Activated CD8-positive, alpha-beta T cell treated with anti-CD3 and anti-CD28 coated beads for 36 hours (primary cell): Measurements from ENCODE around the gene ESYT1. TPM values are rescaled to one million over a fixed set of nuclear protein-coding genes. Genes with fewer than 3 reads are reported as not detected.

Experiments used
- ATAC-seq: fragments of 200-7000 bp; cut with Tn5 transposase; one replicate; pipeline ENCODE4 v1.10.0; 2021; ENCODE audit warnings: mild to moderate bottlenecking, moderate library complexity
- CTCF ChIA-PET: fragments of 350-600 bp; sonication (Branson Sonifier 250); formaldehyde crosslinking; loops from one replicate; lab custom pipeline; 2021; ENCODE audit warnings: antibody characterized with exemption; lab: Charles Lee
- POLR2A ChIA-PET: fragments of 350-600 bp; sonication (Branson Sonifier 250); formaldehyde crosslinking; loops from one replicate; lab custom pipeline; 2021; ENCODE audit warnings: antibody characterized with exemption; lab: Charles Lee
- DNase-seq: peaks from one replicate; pipeline ENCODE4 v3.0.0-alpha.2; 2020
- H3K27ac Mint-ChIP-seq: one replicate; pipeline ENCODE4 v1.8.0; 2021; ENCODE audit warnings: mild to moderate bottlenecking, mixed read lengths
- H3K27me3 Mint-ChIP-seq: one replicate; pipeline ENCODE4 v1.8.0; 2021; ENCODE audit warnings: mixed read lengths
- H3K36me3 Mint-ChIP-seq: one replicate; pipeline ENCODE4 v1.8.0; 2021; ENCODE audit warnings: low read depth, mixed read lengths
- H3K4me1 Mint-ChIP-seq: one replicate; pipeline ENCODE4 v1.8.0; 2021; ENCODE audit warnings: low read depth, mixed read lengths
- H3K4me3 Mint-ChIP-seq: one replicate; pipeline ENCODE4 v1.8.0; 2021; ENCODE audit warnings: mild to moderate bottlenecking, moderate library complexity, mixed read lengths
- H3K9me3 Mint-ChIP-seq: one replicate; pipeline ENCODE4 v1.8.0; 2021; ENCODE audit warnings: mixed read lengths
- CTCF ChIP-seq: fragments of 200-600 bp; IDR thresholded peaks from one replicate; pipeline ENCODE4 v1.8.0; 2022; ENCODE audit warnings: antibody characterized with exemption, mild to moderate bottlenecking
- intact Hi-C: fragments of 100-400 bp; cut with micrococcal nuclease; formaldehyde crosslinking; loops from one replicate; pipeline ENCODE4 v1.10.0; 2022
- total RNA-seq, 2 experiments: library from RNA; stranded (reverse); gene quantifications; one replicate each; pipeline ENCODE4 v1.2.3, GENCODE V29; 2021

ESYT1 gene
- total RNA-seq, 2 experiments from 2014 or later, result 154 to 160 TPM

GRCh38 chr12:56160894-56161689 is 33.0 kb downstream of the ESYT1 start:
- Mint-ChIP-seq H3K27ac (peak overlapping the region; percentile 98), H3K27me3 (no peaks in the 10 kb centered on the region), H3K9me3 (no peaks in the 10 kb centered on the region), H3K4me3 (peak overlapping the region; percentile 95), H3K4me1 (peaks cover 22% of the 10 kb centered on the region), H3K36me3 (peaks cover 61% of the 10 kb centered on the region)
- POLR2A ChIA-PET, result interaction anchor here (0.6 to 5.7 kb wide), 20 partner anchors 10 to 155 kb away, joined by 3 to 51 read pairs (median 7); partner anchors contain the start of genes CNPY2, ESYT1, MYL6B and PA2G4
- no peak for ATAC-seq
- no peak for DNase-seq
- TF ChIP-seq CTCF, result no peak
- intact Hi-C loops, result no loop called here
- CTCF ChIA-PET, result interaction anchor here (0.8 to 3.9 kb wide), 7 partner anchors 26 to 423 kb away, joined by 4 to 25 read pairs (median 6); partner anchors contain the start of genes ESYT1, SMARCC2 and ZC3H10

- H3K36me3 Mint-ChIP-seq, result peaks cover 61% of the 10 kb centered on the region
- peak overlapping the region; percentile 98 for H3K27ac Mint-ChIP-seq
- ChIA-PET POLR2A (interaction anchor here (0.6 to 5.7 kb wide), 20 partner anchors 9 to 154 kb away, joined by 3 to 51 read pairs (median 6); partner anchors contain the start of genes CNPY2, ESYT1, MYL6B and PA2G4), CTCF (interaction anchor here (0.9 to 3.9 kb wide), 6 partner anchors 25 to 44 kb away, joined by 5 to 25 read pairs (median 6); partner anchors contain the start of genes ESYT1, SMARCC2 and ZC3H10)
- H3K4me3 Mint-ChIP-seq, result peak overlapping the region; percentile 95
- no peaks in the 10 kb centered on the region for H3K27me3 Mint-ChIP-seq
- no peaks in the 10 kb centered on the region for H3K9me3 Mint-ChIP-seq
- DNase-seq (no peak), ATAC-seq (no peak)
- no peak for TF ChIP-seq CTCF
- intact Hi-C loops, result no loop called here
- peaks cover 22% of the 10 kb centered on the region for H3K4me1 Mint-ChIP-seq
Measured at GRCh38 chr12:56161690-56162351, 33.8 kb downstream of the ESYT1 start.

GRCh38 chr12:56162468-56163290 is 34.6 kb downstream of the ESYT1 start:
- ChIA-PET POLR2A (interaction anchor here (0.7 to 5.7 kb wide), 17 partner anchors 8 to 59 kb away, joined by 3 to 51 read pairs (median 7); partner anchors contain the start of genes ESYT1, PA2G4 and ZC3H10), CTCF (interaction anchor here (1.4 to 3.9 kb wide), 2 partner anchors 26 to 35 kb away, joined by 5 to 25 read pairs; partner anchors contain the start of genes ESYT1 and SMARCC2)
- no peaks in the 10 kb centered on the region for H3K27me3 Mint-ChIP-seq
- peaks cover 18% of the 10 kb centered on the region for H3K4me1 Mint-ChIP-seq
- no peak for ATAC-seq
- peaks cover 64% of the 10 kb centered on the region for H3K36me3 Mint-ChIP-seq
- TF ChIP-seq CTCF, result no peak
- intact Hi-C loops, result no loop called here
- H3K4me3 Mint-ChIP-seq, result no peak overlapping the region
- DNase-seq, result no peak
- H3K9me3 Mint-ChIP-seq, result no peaks in the 10 kb centered on the region
- peak overlapping the region; percentile 9 for H3K27ac Mint-ChIP-seq

- H3K36me3 Mint-ChIP-seq, result peaks cover 62% of the 10 kb centered on the region
Measured at GRCh38 chr12:56163533-56164344, 35.7 kb downstream of the ESYT1 start.

More at GRCh38 chr12:56163533-56164344, 35.7 kb downstream of the ESYT1 start:
- no peak for ATAC-seq
- TF ChIP-seq CTCF, result no peak
- no peaks in the 10 kb centered on the region for H3K27me3 Mint-ChIP-seq
- peaks cover 18% of the 10 kb centered on the region for H3K4me1 Mint-ChIP-seq
- POLR2A ChIA-PET, result interaction anchor here (0.8 to 5.7 kb wide), 8 partner anchors 7 to 46 kb away, joined by 3 to 51 read pairs (median 9); partner anchors contain the start of genes ESYT1, SMARCC2 and ZC3H10
- CTCF ChIA-PET, result interaction anchor here (1.2 to 3.9 kb wide), 2 partner anchors 25 to 44 kb away, joined by 4 to 25 read pairs; partner anchors contain the start of gene SMARCC2
- no peak overlapping the region for H3K4me3 Mint-ChIP-seq
- no peak for DNase-seq
- H3K9me3 Mint-ChIP-seq, result no peaks in the 10 kb centered on the region
- intact Hi-C loops, result no loop called here
- H3K27ac Mint-ChIP-seq, result peak overlapping the region; percentile 67
